CD4-positive, alpha-beta T cell treated with Interleukin-4 for 4 hours (primary cell): ENCODE measurements around the gene BPIFB6.
A peak's percentile ranks its signal among the peaks of the same experiment; 100 is the strongest.

Experiments
- DNase-seq: peaks from one replicate; pipeline ENCODE4 v3.0.0-alpha.2; 2020

Gene BPIFB6

DNA sequence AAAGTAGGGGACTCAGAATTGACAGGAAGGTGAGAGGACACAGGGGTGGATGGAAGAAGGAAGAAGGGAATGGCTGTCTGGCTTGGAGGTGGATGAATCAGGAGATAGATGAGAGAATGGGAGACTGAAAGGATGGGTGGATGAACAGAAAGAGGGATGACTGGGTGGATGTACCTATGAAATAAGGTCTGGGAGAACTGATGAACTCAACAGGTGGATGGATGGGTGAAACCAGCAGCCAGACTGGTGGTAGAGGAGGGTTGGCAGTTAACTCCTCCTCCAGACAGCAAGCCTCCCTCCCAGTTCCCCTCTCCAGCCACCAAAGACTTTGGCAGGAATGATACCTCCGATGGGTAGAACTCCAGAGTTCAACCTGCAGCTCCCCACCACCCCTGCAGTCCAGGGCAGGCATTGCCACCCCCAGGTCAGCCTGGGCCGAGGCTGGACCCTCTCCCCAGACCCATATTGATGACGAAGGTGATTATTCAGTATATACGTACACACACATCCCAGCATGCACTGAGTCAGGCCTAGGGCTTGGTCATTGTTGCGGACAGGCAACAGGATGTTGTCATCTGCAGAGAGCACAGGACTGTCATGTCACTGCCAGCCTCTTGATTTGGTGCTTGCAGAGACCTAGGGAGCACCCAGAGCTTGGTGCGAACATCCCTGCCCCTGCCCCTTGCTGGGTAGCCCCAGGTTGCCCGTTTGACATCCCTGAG lies 29.2 kb upstream of the BPIFB6 start:
- no peak for DNase-seq

DNA sequence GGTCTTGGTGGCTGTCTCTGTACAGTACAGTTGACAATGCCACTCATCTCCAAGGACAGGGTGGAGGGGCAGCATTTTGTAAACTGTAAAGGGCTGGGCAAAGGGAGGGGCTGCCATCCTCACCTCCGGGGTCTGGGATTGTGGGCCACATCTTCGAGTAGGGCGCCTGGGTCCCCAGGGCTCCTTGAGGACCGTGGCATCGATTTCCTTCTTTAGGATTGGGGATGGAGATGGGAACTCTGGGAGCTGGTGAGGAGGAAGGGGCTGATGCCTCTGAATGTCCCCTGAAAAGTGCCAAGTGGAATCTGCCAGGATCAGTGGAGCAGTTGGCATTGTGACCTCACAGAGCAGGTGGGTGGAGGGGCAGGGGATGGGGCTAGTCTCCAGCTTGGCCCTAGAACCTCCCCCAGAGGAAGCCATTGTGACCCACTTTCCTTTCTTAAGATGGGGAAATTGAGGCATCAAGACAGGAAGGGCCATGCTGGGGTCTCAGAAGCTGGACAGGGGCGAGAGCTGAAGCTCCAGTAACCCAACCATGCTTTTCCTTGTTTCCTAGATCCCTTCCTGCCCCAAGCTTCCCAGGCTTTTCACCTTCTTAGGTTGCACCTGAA lies 27.2 kb upstream of the BPIFB6 start, which contains the start of gene SUN5:
Gene SUN5 (minus strand): TSS at position 293 of the 611 bp plus-strand sequence. CDS start 93 bp downstream, at position 200.
- no peak for DNase-seq

DNA sequence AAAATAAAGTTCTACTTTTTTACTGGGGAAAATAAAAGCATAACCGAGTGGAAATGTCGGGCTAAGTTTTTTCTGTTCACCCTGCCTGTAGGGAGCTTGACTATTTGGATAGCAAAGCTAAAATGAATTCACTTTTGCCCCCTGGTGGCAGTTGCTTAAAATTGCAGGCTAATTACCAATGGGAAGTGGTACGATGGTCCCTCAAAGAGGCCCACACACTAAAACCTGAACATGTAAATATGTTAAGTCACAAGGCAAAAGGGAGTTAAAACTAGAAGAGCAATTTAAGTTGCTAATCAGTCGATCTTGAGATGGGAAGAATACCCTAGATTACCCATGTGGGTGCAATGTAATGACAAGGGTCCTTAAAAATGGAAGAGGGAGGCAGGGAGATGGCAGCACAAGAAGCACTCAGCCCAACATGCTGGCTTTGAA lies 26.3 kb upstream of the BPIFB6 start:
- peak; percentile 34 for DNase-seq

- no peak for DNase-seq
Observed at GRCh38 chr20:33005908-33006775, 25.3 kb upstream of the BPIFB6 start.

DNA sequence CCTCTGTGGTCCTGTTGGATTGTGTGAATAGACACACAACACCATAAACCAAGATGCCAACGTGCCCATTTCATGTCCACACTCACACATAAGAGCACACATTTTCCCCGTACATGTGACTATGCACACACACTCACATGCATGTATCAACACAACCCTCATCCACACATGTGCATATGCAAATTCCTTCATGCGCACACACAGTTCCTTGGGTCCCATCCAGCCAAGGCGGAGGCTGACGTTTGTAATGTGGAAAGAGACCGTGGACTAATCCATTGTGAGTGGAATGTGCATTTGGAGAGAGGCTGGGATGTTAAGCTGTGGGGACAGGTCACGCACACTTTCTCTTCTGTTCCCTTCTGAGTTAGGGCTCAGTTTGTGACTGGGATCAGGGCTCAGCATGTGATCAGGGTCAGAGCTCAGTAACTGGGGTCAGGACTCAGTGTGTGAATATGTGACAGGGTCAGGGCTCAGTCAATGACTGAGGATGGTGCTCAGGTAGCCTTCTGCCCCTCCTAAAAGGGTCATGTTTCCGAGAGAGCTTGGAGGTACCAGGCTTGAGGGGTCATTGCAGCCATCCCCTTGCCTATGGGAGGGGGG lies 24.6 kb upstream of the BPIFB6 start:
- no peak for DNase-seq

- no peak for DNase-seq
Observed at GRCh38 chr20:33007376-33008335, 23.8 kb upstream of the BPIFB6 start, which contains the start of gene BPIFB2. Gene BPIFB2, plus strand, starts transcription at chr20:33007704. Its CDS starts 871 bp downstream, at chr20:33008575.

GRCh38 chr20:33008336-33009213 lies 22.9 kb upstream of the BPIFB6 start:
- no peak for DNase-seq

- DNase-seq: no peak
Observed at GRCh38 chr20:33009214-33010132, 22.0 kb upstream of the BPIFB6 start.

- DNase-seq: no peak
Observed at GRCh38 chr20:33010133-33010504, 21.3 kb upstream of the BPIFB6 start.

- no peak for DNase-seq
Observed at GRCh38 chr20:33010674-33011449, 20.6 kb upstream of the BPIFB6 start.

DNA sequence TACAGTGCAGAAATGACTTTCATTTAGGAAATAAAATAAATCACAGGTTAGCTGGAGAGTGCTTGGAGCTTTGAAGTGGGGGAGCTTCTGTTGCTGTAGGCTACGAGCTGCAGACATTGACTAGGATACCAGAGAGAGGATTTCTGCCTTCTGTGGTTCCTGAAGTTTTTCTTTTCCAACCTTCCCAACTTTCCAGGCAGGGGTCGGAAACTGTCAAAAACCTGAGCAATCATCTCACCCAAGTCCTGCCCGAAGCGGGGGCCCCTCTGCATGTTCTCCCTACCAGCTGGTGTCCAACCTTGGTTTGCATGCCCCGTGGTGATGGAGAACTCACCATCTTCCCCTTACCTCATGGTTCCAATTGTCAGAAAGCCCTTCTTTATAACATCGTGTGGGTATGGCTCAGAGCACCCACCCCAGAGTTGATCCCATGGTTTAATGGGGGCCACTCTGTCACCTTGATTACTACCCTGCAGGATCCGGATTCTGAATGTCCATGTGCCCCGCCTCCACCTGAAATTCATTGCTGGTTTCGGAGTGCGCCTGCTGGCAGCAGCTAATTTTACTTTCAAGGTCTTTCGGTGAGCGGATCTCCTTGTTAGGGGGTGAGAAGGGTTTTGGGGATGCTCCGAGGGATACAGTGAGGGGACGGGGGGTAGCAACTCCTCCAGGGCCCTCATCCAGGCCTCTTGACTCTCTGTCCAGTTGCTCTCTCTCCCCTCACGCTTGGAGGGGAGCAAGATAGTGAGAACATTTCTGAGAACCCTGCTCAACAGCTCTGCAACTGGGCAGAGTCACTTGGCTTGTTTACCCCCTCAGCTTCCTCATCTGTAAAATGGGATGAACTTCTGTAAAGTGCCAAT lies 18.9 kb upstream of the BPIFB6 start:
- DNase-seq: no peak

DNA sequence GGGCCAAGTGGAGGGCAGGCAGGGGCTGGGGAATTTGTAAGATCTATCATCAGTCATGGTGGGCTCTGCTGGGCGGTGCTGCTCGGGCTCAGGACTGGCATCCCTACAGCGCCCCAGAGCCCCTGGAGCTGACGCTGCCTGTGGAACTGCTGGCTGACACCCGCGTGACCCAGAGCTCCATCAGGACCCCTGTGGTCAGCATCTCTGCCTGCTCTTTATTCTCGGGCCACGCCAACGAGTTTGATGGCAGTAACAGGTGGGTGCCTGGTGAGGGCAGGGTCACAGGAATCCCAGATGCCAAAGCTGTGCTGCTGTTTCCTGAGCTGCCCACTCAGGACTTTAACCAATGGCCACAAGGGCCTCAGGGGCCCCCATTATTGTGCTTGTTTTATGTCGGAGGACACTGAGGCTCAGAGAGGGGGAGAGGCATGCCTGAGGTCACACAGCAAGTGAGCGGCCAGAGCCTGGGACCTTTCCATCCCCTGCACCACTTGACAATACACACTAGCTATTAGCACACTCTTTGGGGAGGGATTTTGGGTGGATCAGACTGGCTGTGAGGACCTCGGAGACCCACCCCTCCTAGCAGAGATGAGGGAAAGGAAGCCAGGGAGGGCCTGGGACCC lies 17.6 kb upstream of the BPIFB6 start:
- DNase-seq: no peak

DNA sequence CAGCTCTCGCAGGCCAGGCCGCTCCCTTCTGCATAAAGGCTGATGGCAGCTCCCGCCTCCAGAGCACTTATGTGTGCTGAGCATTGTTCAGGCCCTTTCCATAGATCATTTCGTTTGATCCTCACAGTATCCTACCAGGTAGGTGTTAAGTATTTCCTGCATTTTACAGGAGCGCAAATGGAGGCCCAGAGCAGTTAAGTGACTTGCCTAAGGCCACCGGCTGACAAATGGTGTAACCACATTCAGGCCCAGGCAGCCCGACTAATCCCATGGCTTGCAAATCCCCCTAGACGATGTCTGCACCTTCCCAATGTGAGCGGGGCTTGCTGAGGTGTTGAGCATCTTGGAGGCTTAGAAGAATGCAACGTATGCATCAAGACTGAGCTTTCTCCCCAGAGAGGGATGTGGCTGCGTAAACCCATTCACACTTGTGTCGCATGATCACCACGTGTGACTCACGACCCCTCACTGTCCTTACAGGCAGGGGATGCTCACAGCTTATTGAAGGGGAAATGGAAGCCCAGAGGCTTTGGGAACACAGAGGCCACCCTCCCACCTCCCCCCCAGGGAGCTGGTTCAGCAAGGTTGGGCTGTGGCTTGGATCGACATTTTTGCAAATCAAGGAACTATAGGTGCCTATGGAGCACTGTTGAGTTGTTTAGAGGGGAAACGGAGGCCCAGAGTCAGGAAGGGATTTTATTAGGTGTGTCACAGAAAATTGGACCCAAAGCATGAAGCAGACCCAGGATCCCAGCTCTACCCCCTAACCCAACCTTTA lies 16.9 kb upstream of the BPIFB6 start:
- DNase-seq: no peak

- DNase-seq: no peak
Observed at GRCh38 chr20:33015114-33015484, 16.3 kb upstream of the BPIFB6 start.

DNA sequence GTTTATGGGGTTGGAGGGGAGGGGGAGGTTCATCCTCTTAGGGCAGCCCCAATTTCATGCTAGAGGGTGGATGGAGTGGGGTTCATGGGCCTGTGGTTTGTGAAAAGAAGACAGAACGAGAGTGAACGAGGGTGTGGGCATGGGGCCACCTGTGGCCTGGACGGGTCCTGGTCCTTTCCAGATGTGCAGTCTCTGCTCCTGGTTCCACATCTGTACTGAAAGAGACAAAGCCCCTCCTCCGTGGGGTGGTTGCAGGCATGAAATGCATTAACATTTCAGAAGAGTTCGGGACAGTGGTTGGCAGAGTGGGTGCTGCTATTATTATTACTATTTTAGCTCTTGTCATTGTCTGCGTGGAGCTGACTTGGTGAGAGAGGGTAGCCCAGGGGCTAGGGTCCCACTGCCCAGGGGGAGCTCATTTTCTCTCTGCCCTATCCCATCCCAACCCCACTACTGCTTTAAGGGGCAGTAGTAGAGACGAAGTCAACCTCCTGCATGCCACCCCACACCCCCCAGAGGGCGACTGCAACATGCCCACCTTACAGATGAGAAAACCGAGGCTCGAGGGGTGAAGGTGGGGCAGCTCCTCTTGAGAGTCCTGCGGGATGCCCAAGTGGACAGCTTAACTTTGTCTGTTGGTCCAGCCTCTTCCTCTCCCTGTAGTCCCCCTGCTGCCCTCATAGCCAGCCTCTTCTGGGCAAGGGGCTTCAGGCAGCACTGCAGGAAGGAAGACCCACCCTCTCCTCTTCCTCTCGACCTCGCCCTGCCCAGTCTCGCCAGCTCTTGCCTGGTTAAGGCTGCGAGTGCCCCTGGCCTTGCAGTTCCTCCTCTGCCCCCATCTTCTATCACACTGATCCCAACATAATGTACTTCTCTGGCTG lies 15.5 kb upstream of the BPIFB6 start:
- DNase-seq: no peak
